Middle frontal gyrus (tissue), 1 donor: ENCODE measurements around the gene HELZ2.

Experiments
- DNase-seq: peaks from one replicate; pipeline ENCODE4 v3.0.0-alpha.2; 2015; ENCODE audit warnings: low spot score; ENCODE audit errors: extremely low spot score

HELZ2 gene

DNA sequence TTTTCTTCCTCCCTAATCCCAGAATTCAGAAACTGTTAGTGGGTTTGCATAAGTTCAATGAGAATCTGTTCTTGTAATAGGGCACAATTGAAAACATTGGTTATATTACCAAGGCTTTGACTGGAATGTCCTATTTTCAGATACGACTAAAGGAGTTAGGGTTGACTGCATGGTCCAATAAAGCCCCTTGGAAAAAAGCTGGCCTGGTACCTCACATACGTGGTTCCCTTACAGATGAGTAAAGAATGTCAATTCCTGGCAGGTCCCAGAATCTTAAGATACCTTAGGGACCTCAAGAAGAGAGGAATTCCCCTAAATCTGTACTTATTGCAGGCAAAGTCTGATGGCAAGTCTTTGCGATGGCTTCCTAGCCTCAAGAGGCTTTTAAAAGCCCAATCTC, 48.9 kb downstream of the HELZ2 start:
- DNase-seq, result no peak
